Adrenal gland (tissue), 12 donors: Measurements from ENCODE around the gene MAN1A2. TPM values are rescaled to one million over a fixed set of nuclear protein-coding genes. Genes with fewer than 3 reads are reported as not detected.

Experiments used
- DNase-seq, 7 donors: peaks; one replicate each; pipeline ENCODE4 v3.0.0-alpha.2; 2019 to 2020
- H3K27ac ChIP-seq, 5 donors: fragments of 200-600 bp; sonication (generic) in 4 of 5; 1 replicate in 3 of 5; 2 replicates in 2 of 5; pipeline versions ENCODE4 v1.5.1 to v1.8.0; 2016 to 2020; ENCODE audit warnings: mild to moderate bottlenecking in 1 of 5
- H3K27me3 ChIP-seq: fragments of 200-600 bp; 2 replicates; pipeline ENCODE4 v1.8.0; 2021
- H3K36me3 ChIP-seq, 2 donors: fragments of 200-600 bp; replicated peaks in 1 of 2; 1 replicate in 1 of 2; 2 replicates in 1 of 2; pipeline versions ENCODE4 v1.5.1 to v1.8.0; 2018 to 2022
- H3K4me1 ChIP-seq, 2 donors: fragments of 200-600 bp; replicated peaks in 1 of 2; 1 replicate in 1 of 2; 2 replicates in 1 of 2; pipeline versions ENCODE4 v1.5.1 to v1.8.0; 2018 to 2021
- H3K4me3 ChIP-seq, 4 donors: fragments of 200-600 bp; sonication (generic) in 3 of 4; one replicate each; pipeline ENCODE4 v1.5.1; 2016 to 2018
- H3K9me3 ChIP-seq, 3 donors: fragments of 200-600 bp; sonication (generic) in 1 of 3; replicated peaks in 1 of 3; 1 replicate in 2 of 3; 2 replicates in 1 of 3; pipeline versions ENCODE4 v1.5.1 to v1.8.0; 2016 to 2021
- CTCF ChIP-seq, 6 experiments: fragments of 450-650 bp in 4 of 6; fragments of 200-600 bp in 2 of 6; sonication (generic) in 1 of 6; IDR thresholded peaks; 1 replicate in 5 of 6; 2 replicates in 1 of 6; pipeline versions ENCODE4 v1.5.1 to v1.8.0; 2016 to 2021; ENCODE audit warnings: antibody characterized with exemption in 6 of 6, mild to moderate bottlenecking in 2 of 6, moderate library complexity in 1 of 6
- POLR2A ChIP-seq, 2 donors: fragments of 450-650 bp; IDR thresholded peaks; one replicate each; pipeline ENCODE4 v1.6.1; 2017; ENCODE audit warnings: antibody characterized with exemption in 2 of 2, mild to moderate bottlenecking in 2 of 2, moderate library complexity in 1 of 2
- WGBS, 4 donors: extraction: QIAGEN DNeasy Blood & Tissue Kit in 2 of 4; methylation state at CpG; one replicate each; pipeline versions ENCODE4 v1.1.5 to v1.1.7; 2013 to 2017; 5-methylcytosine and 5-hydroxymethylcytosine counted together
- intact Hi-C, 2 donors: fragments of 100-400 bp; cut with DNase I; formaldehyde crosslinking; loops; one replicate each; pipeline versions ENCODE4 v1.14.1 to v1.15.0; 2022 to 2023
- polyA plus RNA-seq, 3 donors: library from polyadenylated mRNA; stranded (reverse); fragments of 200-250 nt in 2 of 3; fragments of 350-450 nt in 1 of 3; fragmentation: Illumina TruSeq in 1 of 3; extraction: RNeasy Lipid Tissue Mini Kit (QIAGEN cat#74804) in 1 of 3; gene quantifications; one replicate each; pipeline ENCODE4 v1.2.3, GENCODE V29; 2013 to 2014
- total RNA-seq, 9 donors: library from RNA; depleted of rRNA in 4 of 9; stranded (reverse); fragments of >200 nt in 4 of 9; fragments of 120-200 nt in 1 of 9; fragmentation: NEBNext Ultra II Directional in 1 of 9; extraction: Animal tissue kit (Norgen Biotek cat#: 25700) in 1 of 9; gene quantifications; one replicate each; pipeline versions ENCODE4 v1.1.0 to v1.2.4, GENCODE V29; 2013 to 2023
- donor health status: healthy with polysubstance abuse.
- donor health status: Bipolar disorder and iron deficiency.
- donor health status: DM: yes; HTN: yes; CAD: no.
- donor health status: DM: no; HTN: no; CAD: no.
- donor health status: DM: no; HTN: no; CAD: no.
- donor health status: DM: yes; HTN: yes; CAD: no.

Gene MAN1A2
- total and polyA plus RNA-seq, 12 donors, result 4.4 to 45.2 (median 34.1) TPM

DNA sequence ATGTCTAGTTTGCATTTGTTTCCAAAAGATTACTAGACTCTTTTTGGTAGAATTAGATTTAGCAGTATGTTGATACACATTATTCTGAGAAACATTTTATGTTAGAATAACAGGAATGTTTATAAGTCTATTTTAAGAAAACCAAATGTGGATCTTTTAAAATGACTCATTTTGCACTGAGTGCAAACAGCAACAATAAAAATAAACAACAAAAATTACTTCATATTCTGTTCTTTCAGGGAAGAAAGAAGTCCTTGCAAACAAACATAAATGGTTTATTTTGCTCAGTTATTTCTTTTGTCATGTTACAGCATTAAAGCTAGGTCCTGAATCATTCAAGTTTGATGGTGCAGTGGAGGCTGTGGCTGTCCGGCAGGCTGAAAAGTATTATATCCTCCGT is 131.8 kb downstream of the MAN1A2 start:
- 96 to 97% (median 97%) methylated on average over 2 of the region's 2 CpGs for WGBS, 4 donors
- no peaks in the 10 kb centered on the region for H3K36me3 ChIP-seq
- no peak for TF ChIP-seq POLR2A (IDR thresholded peaks at IDR 0.05)
- TF ChIP-seq CTCF (IDR thresholded peaks at IDR 0.05), result no peak

GRCh38 chr1:117500584-117500983 is 133.3 kb downstream of the MAN1A2 start:
- 98 to 100% (median 99%) methylated on average over 1 of the region's 1 CpG for WGBS, 4 donors
- Histone ChIP-seq H3K27ac (no peak overlapping the region), H3K9me3 (no peaks in the 10 kb centered on the region), H3K36me3 (no peaks in the 10 kb centered on the region), H3K4me1 (no peaks in the 10 kb centered on the region), H3K27me3 (no peaks in the 10 kb centered on the region), H3K4me3 (no peak overlapping the region)
- no peak for TF ChIP-seq CTCF (IDR thresholded peaks at IDR 0.05)
- no peak for TF ChIP-seq POLR2A (IDR thresholded peaks at IDR 0.05)
- no peak for DNase-seq
- intact Hi-C loops, result no loop called here

More for the DNA sequence above, 131.8 kb downstream of the MAN1A2 start:
- no peaks in the 10 kb centered on the region for H3K4me1 ChIP-seq
- no peaks in the 10 kb centered on the region for H3K9me3 ChIP-seq
- no peak for DNase-seq
- intact Hi-C loops, result no loop called here
- no peak overlapping the region for H3K4me3 ChIP-seq
- no peak overlapping the region for H3K27ac ChIP-seq
- no peaks in the 10 kb centered on the region for H3K27me3 ChIP-seq

DNA sequence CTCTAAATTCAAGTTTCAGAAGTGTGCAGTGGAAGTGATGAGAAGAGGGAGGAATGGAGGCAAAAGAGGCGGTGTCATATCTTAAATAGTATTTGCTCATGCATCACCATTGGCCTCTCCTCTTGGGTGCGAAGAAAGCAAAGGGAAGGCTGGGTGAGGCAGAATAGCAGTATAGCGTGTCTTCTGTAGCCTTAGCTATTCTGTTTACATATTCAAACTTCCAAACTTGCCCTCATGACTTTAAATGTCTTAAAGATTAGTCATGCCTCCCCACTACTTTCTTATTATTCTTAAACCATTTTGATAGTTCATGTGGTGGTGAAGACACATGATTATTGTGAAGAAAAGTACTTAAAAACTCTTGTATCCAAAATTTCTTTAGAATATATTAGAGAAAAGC is 134.0 kb downstream of the MAN1A2 start:
- H3K36me3 ChIP-seq, result no peaks in the 10 kb centered on the region
- WGBS, 4 donors, result 93 to 96% (median 94%) methylated on average over 3 of the region's 3 CpGs
- no peaks in the 10 kb centered on the region for H3K4me1 ChIP-seq
- H3K27me3 ChIP-seq, result no peaks in the 10 kb centered on the region
- H3K4me3 ChIP-seq, result no peak overlapping the region
- intact Hi-C loops, result no loop called here
- no peak for DNase-seq
- no peaks in the 10 kb centered on the region for H3K9me3 ChIP-seq
- no peak for TF ChIP-seq POLR2A (IDR thresholded peaks at IDR 0.05)
- TF ChIP-seq CTCF (IDR thresholded peaks at IDR 0.05), result no peak
- no peak overlapping the region for H3K27ac ChIP-seq

- TF ChIP-seq CTCF (IDR thresholded peaks at IDR 0.05) (no peak), POLR2A (IDR thresholded peaks at IDR 0.05) (no peak)
- Histone ChIP-seq H3K9me3 (no peaks in the 10 kb centered on the region), H3K4me1 (no peaks in the 10 kb centered on the region), H3K36me3 (no peaks in the 10 kb centered on the region), H3K27me3 (no peaks in the 10 kb centered on the region), H3K4me3 (no peak overlapping the region), H3K27ac (no peak overlapping the region)
- intact Hi-C loops, result loop anchor here in 1 of 2 donors (5.0 kb wide), 1 partner anchor 246 kb away; no protein-coding TSS in a partner anchor
- no peak for DNase-seq
- 83 to 91% (median 85%) methylated on average over 3 of the region's 3 CpGs for WGBS, 4 donors
Measured at GRCh38 chr1:117511273-117511672, 144.0 kb downstream of the MAN1A2 start.
